Measurements from ENCODE around the gene NHLH2.

NHLH2 gene

GRCh38 chr1:115837341-115837739 is 3.6 kb downstream of the NHLH2 start:
- no peaks in the 10 kb centered on the region for H3K9me3 ChIP-seq (ENCODE audit: insufficient read depth, low read length)
- no peak overlapping the region for H3K9ac ChIP-seq (ENCODE audit: low read length)
- H2AFZ ChIP-seq (ENCODE audit: low read depth, low read length, severe bottlenecking), result no peak overlapping the region
- no peaks in the 10 kb centered on the region for H3K79me2 ChIP-seq (ENCODE audit: insufficient read depth, low read length)
- H3F3A ChIP-seq (ENCODE audit: insufficient read depth), result no peaks in the 10 kb centered on the region
- H3K36me3 ChIP-seq (ENCODE audit: low read length), result no peaks in the 10 kb centered on the region
- H3K4me3 ChIP-seq (ENCODE audit: insufficient read depth, low read length, poor library complexity, severe bottlenecking), result no peak overlapping the region
- H4K20me1 ChIP-seq (ENCODE audit: low read depth, low read length), result no peaks in the 10 kb centered on the region
- no peaks in the 10 kb centered on the region for H3K9me2 ChIP-seq (replicated peaks; ENCODE audit: insufficient read depth, low read length)
- no peaks in the 10 kb centered on the region for H3K27me3 ChIP-seq (ENCODE audit: low read length)
- H3K27ac ChIP-seq (ENCODE audit: low read depth, low read length), result no peak overlapping the region
- H3K4me2 ChIP-seq (ENCODE audit: low read depth, low read length, poor library complexity, severe bottlenecking), result no peak overlapping the region
- no peak for TF ChIP-seq EZH2phosphoT487 (conservative IDR thresholded peaks at IDR 0.05; ENCODE audit: low read length)
- no peak for TF ChIP-seq CTCF (IDR thresholded peaks at IDR 0.05; ENCODE audit: insufficient read depth, low read length, poor library complexity, severe bottlenecking)

GRCh38 chr1:115833856-115834255 is 7.1 kb downstream of the NHLH2 start:
- H3K4me3 ChIP-seq (ENCODE audit: insufficient read depth, low read length, poor library complexity, severe bottlenecking), result no peak overlapping the region
- no peaks in the 10 kb centered on the region for H3K79me2 ChIP-seq (ENCODE audit: insufficient read depth, low read length)
- H3K9me2 ChIP-seq (replicated peaks; ENCODE audit: insufficient read depth, low read length), result no peaks in the 10 kb centered on the region
- no peak overlapping the region for H3K9ac ChIP-seq (ENCODE audit: low read length)
- H3F3A ChIP-seq (ENCODE audit: insufficient read depth), result no peaks in the 10 kb centered on the region
- no peak overlapping the region for H2AFZ ChIP-seq (ENCODE audit: low read depth, low read length, severe bottlenecking)
- H3K9me3 ChIP-seq (ENCODE audit: insufficient read depth, low read length), result no peaks in the 10 kb centered on the region
- H3K4me2 ChIP-seq (ENCODE audit: low read depth, low read length, poor library complexity, severe bottlenecking), result no peak overlapping the region
- H3K36me3 ChIP-seq (ENCODE audit: low read length), result no peaks in the 10 kb centered on the region
- H4K20me1 ChIP-seq (ENCODE audit: low read depth, low read length), result no peaks in the 10 kb centered on the region
- H3K27me3 ChIP-seq (ENCODE audit: low read length), result no peaks in the 10 kb centered on the region
- H3K27ac ChIP-seq (ENCODE audit: low read depth, low read length), result no peak overlapping the region
- TF ChIP-seq CTCF (IDR thresholded peaks at IDR 0.05; ENCODE audit: insufficient read depth, low read length, poor library complexity, severe bottlenecking), result no peak
- no peak for TF ChIP-seq EZH2phosphoT487 (conservative IDR thresholded peaks at IDR 0.05; ENCODE audit: low read length)

- H3K9me3 ChIP-seq (ENCODE audit: insufficient read depth, low read length), result no peaks in the 10 kb centered on the region
- TF ChIP-seq CTCF (IDR thresholded peaks at IDR 0.05; ENCODE audit: insufficient read depth, low read length, poor library complexity, severe bottlenecking) (no peak), EZH2phosphoT487 (conservative IDR thresholded peaks at IDR 0.05; ENCODE audit: low read length) (no peak)
- H2AFZ ChIP-seq (ENCODE audit: low read depth, low read length, severe bottlenecking), result no peak overlapping the region
- no peak overlapping the region for H3K4me3 ChIP-seq (ENCODE audit: insufficient read depth, low read length, poor library complexity, severe bottlenecking)
- H3K79me2 ChIP-seq (ENCODE audit: insufficient read depth, low read length), result no peaks in the 10 kb centered on the region
- H3K4me2 ChIP-seq (ENCODE audit: low read depth, low read length, poor library complexity, severe bottlenecking), result no peak overlapping the region
- no peaks in the 10 kb centered on the region for H3F3A ChIP-seq (ENCODE audit: insufficient read depth)
- H3K9ac ChIP-seq (ENCODE audit: low read length), result no peak overlapping the region
- H4K20me1 ChIP-seq (ENCODE audit: low read depth, low read length), result no peaks in the 10 kb centered on the region
- no peak overlapping the region for H3K27ac ChIP-seq (ENCODE audit: low read depth, low read length)
- no peaks in the 10 kb centered on the region for H3K9me2 ChIP-seq (replicated peaks; ENCODE audit: insufficient read depth, low read length)
- H3K36me3 ChIP-seq (ENCODE audit: low read length), result no peaks in the 10 kb centered on the region
- H3K27me3 ChIP-seq (ENCODE audit: low read length), result no peaks in the 10 kb centered on the region
These were observed 8.3 kb downstream of the NHLH2 start for GRCh38 chr1:115832651-115833050.

All from SU-DHL-6 (cell line).